Hematopoietic multipotent progenitor cell treated with erythropoietin and hydrocortisone succinate and interleukin-3 and kit ligand, for 17 days (in vitro differentiated cells): ENCODE data around the gene SAPCD2.
"Not testable (repeated sequence)": the region's sequence is repeated elsewhere in the genome, so short reads cannot be mapped to it uniquely, and the experiment has no call there.

Experiments used
- DNase-seq: peaks from one replicate; pipeline ENCODE4 v3.0.0-alpha.2; 2015; ENCODE audit warnings: low spot score

Gene SAPCD2

GRCh38 chr9:137046088-137046787 lies 24.1 kb downstream of the SAPCD2 start, which contains the start of gene NPDC1:
NPDC1 (minus strand) TSS chr9:137046177; CDS start chr9:137045989, 188 bp downstream.
- peak; percentile 19 for DNase-seq

- DNase-seq, result no peak
Measured at GRCh38 chr9:137045294-137046087, 24.9 kb downstream of the SAPCD2 start.

DNA sequence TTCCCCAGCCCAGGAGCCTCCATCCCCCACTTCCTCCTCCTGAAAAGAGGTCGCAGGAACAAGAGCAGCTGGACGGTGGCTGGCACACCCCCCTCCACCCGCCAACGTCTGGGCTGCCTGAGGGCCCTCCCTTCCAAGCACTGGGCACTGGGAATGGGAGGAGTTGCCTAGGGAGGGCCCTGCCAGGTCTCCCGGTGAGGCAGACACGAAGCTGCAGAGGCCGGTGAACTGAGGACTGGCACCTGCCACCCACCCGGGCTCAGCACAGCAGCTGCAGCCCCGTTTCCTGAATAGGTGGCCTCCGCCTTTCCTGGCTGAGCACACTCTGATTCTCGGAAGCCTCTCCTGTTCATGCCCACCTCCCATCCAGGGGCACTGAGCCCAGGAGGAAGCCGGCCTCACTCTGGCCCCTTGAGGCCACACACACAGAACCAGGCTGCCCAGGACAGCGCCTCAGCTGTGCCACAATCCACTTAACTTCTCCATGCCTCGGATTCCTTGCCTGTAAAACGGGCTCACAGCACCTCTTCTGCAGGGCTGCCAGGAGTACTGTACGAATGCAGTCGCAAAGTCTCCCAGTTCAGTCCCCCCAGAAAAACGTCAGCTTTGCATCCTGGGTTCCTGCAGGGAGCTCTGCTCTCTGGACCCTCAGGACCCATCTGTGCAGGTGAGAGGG lies 25.7 kb downstream of the SAPCD2 start:
- no peak for DNase-seq

GRCh38 chr9:137044037-137044436 lies 26.3 kb downstream of the SAPCD2 start:
- DNase-seq, result no peak

GRCh38 chr9:137042751-137043727 lies 27.3 kb downstream of the SAPCD2 start:
- no peak for DNase-seq

DNA sequence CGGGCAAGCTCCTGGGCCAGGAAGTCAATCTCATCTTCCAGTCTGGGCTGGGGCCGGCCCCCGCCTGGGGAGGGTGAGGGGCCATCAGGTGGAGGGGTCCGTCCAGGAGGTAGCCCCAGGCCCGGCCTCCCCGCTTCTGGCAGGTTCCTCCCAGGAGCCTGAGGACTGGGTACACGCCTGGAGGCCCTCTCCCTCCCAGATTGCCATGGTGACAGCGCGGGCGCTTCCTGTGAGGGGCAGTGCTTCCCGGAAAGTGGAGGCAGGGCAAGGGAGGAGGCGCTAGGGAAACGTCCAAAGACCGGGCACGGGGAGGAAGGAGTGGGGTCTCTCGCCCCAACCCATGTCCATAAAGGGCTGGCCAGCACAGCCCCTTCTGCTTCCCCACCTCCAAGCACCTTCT lies 29.2 kb downstream of the SAPCD2 start:
- DNase-seq, result no peak

DNA sequence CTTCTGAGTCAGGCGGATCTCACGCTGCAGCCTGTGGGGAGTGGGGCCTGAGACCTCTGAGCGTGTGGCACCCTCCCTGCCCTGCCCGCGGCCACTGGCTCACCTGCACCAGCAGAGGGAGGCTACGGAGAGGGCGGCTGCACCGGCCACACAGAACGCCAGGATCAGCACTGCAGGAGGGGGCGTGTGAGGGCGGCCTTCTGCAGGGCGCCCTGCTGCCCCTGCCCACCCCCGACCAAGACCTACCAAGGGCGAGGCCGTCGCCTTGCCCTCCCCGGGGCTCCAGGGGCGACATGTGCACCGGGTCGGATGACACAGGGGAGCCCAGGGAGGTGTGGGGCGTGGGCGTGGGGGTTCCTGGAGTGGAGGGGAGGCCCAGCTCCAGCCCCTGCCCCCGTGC lies 29.8 kb downstream of the SAPCD2 start:
- DNase-seq, result no peak

DNA sequence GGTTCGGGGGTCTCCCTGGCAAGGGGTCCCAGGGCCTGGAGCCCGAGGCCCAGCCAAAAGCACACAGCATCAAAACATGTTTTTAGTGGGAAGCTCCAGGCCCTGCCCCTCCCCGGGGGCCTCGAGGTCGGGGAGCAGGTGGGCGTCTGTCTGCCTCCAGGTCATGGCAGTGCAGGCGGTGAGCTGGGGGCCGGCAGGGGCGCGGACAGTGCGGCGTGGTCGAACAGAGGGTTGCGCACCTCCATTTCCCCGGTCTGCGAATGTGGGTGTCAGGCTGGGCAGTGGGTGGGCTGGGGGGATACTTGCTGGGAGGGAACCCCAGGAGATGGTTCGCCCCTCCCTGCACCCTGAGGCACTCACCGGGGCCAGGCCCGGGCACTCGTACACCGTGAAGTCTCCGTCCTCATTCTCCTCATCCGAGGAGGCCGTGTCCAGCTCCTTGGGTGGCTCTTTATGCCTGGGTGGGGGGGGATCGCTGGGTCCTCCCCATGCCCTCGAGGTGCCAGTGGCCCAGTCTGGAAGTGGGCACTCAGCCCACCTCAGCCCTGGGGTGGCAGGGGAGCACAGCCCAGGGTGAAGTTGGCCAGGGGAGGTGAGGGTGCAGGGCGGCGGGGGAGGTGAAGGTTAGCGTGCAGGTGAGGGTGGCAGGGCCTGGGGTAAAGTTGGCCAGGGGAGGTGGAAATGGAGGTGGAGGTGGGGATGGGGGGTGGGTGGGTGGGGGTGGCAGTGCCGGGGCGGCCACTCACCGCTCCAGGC lies 30.6 kb downstream of the SAPCD2 start:
- DNase-seq, result no peak

DNA sequence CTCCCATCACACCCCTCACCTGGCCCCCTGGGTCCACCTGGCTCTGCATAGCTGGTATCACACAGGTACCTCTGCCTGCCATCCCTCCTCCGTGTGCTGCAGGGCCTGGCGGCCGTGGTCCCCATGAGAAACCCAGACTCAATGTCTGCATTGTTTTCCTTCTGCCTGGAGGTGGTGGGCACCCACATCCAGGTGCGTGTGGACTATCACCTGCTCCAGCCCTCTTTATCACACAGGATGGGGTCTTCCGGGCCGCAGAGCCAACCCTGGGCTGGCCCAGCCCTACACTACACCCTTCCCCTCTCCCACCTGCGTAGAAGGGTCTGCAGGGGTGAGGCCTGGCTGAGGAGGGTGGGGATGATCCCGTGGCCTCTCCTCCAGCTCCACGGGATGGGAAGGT lies 31.4 kb downstream of the SAPCD2 start:
- DNase-seq, result no peak

- no peak for DNase-seq
Measured at GRCh38 chr9:137037483-137037882, 32.9 kb downstream of the SAPCD2 start.

GRCh38 chr9:137037035-137037434 lies 33.3 kb downstream of the SAPCD2 start:
- DNase-seq, result no peak

GRCh38 chr9:137035937-137036336 lies 34.4 kb downstream of the SAPCD2 start:
- DNase-seq, result no peak

GRCh38 chr9:137035507-137035834 lies 34.9 kb downstream of the SAPCD2 start:
- DNase-seq, result no peak

DNA sequence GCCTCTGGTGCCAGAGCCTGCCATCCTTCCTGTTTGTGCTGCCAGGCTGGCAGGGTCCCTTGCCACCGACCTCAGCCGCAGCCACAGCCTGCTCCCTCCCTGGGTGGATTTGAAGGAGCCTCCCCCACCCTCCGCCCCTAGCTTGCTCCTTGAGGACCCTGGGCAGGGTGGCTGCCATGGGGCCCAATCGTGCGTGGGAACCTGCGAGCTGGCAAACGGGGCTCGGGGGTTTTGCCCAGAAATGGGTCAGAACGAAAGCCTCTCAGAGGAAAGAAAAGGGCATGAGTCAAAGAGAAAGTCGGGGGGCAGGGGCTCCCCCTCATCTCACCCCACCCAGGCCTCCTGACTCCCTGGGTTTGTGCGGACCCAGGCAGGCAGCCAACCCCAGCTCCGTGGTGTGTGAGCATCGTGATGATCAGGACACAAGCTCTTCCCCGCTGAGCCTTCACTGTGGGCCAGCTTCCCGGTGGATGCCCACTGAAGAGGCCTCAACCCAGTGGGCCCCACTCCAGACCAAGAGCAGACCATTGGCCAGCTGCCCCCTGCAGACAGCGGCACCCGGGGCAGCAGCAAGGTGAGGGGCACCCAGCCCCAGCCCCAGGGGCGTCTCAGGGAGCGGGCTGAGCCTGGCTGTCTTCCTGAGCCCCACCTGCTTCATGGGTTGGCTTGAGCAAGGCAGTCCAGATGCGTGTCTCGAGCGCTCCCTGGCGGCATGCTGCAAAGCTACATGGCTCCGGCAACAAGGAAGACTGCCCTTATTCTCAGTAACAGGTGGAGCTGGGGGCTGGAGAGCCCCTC lies 35.4 kb downstream of the SAPCD2 start:
- peak; percentile 82 for DNase-seq

DNA sequence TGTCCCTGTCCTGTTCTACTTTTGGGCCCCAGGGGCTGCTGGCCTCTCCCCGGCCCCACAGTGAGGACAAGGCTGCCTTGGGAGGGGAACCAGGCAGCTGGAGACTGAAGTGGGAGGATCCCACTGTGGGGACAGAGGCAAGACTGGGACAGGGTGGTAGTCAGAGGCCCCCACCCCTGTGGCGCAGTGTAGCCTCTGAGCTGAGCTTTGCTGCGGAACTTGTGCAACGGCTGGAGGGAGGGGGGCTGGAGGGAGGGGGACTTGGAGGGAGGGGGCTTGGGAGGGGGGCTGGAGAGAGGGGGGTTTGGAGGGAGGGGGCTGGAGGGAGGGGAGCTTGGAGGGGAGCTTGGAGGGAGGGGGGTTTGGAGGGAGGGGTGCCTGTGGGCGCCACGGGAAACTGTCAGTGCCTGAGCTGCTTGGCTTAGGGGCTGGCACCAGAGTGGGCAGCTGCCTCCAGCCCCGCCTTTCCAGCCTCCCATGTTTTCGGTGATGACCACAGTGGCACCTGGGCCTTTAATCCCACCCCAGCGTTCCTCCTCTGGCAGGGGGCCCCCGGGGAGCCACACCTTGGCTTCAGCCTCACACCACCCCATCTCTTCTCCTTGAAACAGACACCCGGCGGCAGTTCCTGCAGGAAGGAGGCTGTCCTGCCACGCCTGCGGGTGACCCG lies 36.2 kb downstream of the SAPCD2 start:
- DNase-seq, result no peak

GRCh38 chr9:137033481-137033880 lies 36.9 kb downstream of the SAPCD2 start:
- not testable (repeated sequence) for DNase-seq

GRCh38 chr9:137032858-137033257 lies 37.5 kb downstream of the SAPCD2 start:
- no peak for DNase-seq

GRCh38 chr9:137031904-137032640 lies 38.3 kb downstream of the SAPCD2 start, which contains the start of gene FUT7:
FUT7 (minus strand) TSS chr9:137032088; CDS start chr9:137031991, 97 bp downstream.
- DNase-seq, result no peak
